GM21390 (cell line): Measurements from ENCODE around the gene SPRN.
"Not testable (repeated sequence)": the region's sequence is repeated elsewhere in the genome, so short reads cannot be mapped to it uniquely, and the experiment has no call there.

Experiments
- ATAC-seq: cut with Tn5 transposase; IDR thresholded peaks from one replicate; pipeline ENCODE4 v1.9.1; 2021; ENCODE audit not compliant: unreplicated experiment

Gene SPRN

GRCh38 chr10:133424601-133425000 is at the start of gene SPRN:
TSS of gene SPRN (minus strand) at chr10:133424625. CDS start at chr10:133423681, 944 bp downstream.
- ATAC-seq, result not testable (repeated sequence)

- no peak for ATAC-seq
Observed at GRCh38 chr10:133474027-133474426, 49.6 kb upstream of the SPRN start.

- no peak for ATAC-seq
Observed at GRCh38 chr10:133473270-133473669, 48.8 kb upstream of the SPRN start.

- no peak for ATAC-seq
Observed at GRCh38 chr10:133471300-133472109, 47.1 kb upstream of the SPRN start.

GRCh38 chr10:133469205-133469604 is 44.8 kb upstream of the SPRN start:
- not testable (repeated sequence) for ATAC-seq

GRCh38 chr10:133467286-133467911 is 43.0 kb upstream of the SPRN start:
- ATAC-seq, result no peak

GRCh38 chr10:133466683-133467275 is 42.4 kb upstream of the SPRN start:
- ATAC-seq, result no peak

GRCh38 chr10:133465950-133466474 is 41.6 kb upstream of the SPRN start:
- ATAC-seq, result no peak

- ATAC-seq, result no peak
Observed at GRCh38 chr10:133465191-133465949, 40.9 kb upstream of the SPRN start.

GRCh38 chr10:133464582-133465031 is 40.2 kb upstream of the SPRN start:
- ATAC-seq, result no peak

GRCh38 chr10:133462512-133463305 is 38.3 kb upstream of the SPRN start:
- ATAC-seq, result no peak

GRCh38 chr10:133461841-133462240 is 37.4 kb upstream of the SPRN start:
- ATAC-seq, result no peak

- no peak for ATAC-seq
Observed at GRCh38 chr10:133461027-133461426, 36.6 kb upstream of the SPRN start.

GRCh38 chr10:133460208-133460769 is 35.9 kb upstream of the SPRN start:
- no peak for ATAC-seq

GRCh38 chr10:133459454-133460207 is 35.2 kb upstream of the SPRN start:
- no peak for ATAC-seq

- ATAC-seq, result no peak
Observed at GRCh38 chr10:133458710-133459453, 34.5 kb upstream of the SPRN start.

GRCh38 chr10:133458021-133458709 is 33.7 kb upstream of the SPRN start:
- no peak for ATAC-seq
